ENCODE results near the gene LIMK2.

LIMK2 gene

GRCh38 chr22:31272522-31273446 is 60.7 kb downstream of the LIMK2 start:
- DNase-seq (ENCODE audit: low read depth in 3 of 3), result no peak

GRCh38 chr22:31274017-31274416 is 61.9 kb downstream of the LIMK2 start:
- DNase-seq (ENCODE audit: low read depth in 3 of 3), result no peak

- DNase-seq (ENCODE audit: low read depth in 3 of 3), result no peak
Measured at GRCh38 chr22:31275018-31275417, 62.9 kb downstream of the LIMK2 start.

GRCh38 chr22:31275576-31275975 is 63.5 kb downstream of the LIMK2 start:
- DNase-seq (ENCODE audit: low read depth in 3 of 3), result no peak

GRCh38 chr22:31276426-31277167 is 64.5 kb downstream of the LIMK2 start:
- no peak for DNase-seq (ENCODE audit: low read depth in 3 of 3)

- no peak for DNase-seq (ENCODE audit: low read depth in 3 of 3)
Measured at GRCh38 chr22:31277741-31278140, 65.6 kb downstream of the LIMK2 start.

- DNase-seq (ENCODE audit: low read depth in 3 of 3), result no peak
Measured at GRCh38 chr22:31278151-31278621, 66.1 kb downstream of the LIMK2 start.

GRCh38 chr22:31278626-31279326 is 66.7 kb downstream of the LIMK2 start:
- no peak for DNase-seq (ENCODE audit: low read depth in 3 of 3)

GRCh38 chr22:31279327-31279669 is 67.2 kb downstream of the LIMK2 start:
- no peak for DNase-seq (ENCODE audit: low read depth in 3 of 3)

- no peak for DNase-seq (ENCODE audit: low read depth in 3 of 3)
Measured at GRCh38 chr22:31279821-31280505, 67.9 kb downstream of the LIMK2 start.

GRCh38 chr22:31281733-31282132 is 69.6 kb downstream of the LIMK2 start:
- DNase-seq (ENCODE audit: low read depth in 3 of 3), result no peak

GRCh38 chr22:31282748-31283468 is 70.8 kb downstream of the LIMK2 start:
- DNase-seq (ENCODE audit: low read depth in 3 of 3), result no peak

- DNase-seq (ENCODE audit: low read depth in 3 of 3), result no peak
Measured at GRCh38 chr22:31284281-31285155, 72.4 kb downstream of the LIMK2 start.

GRCh38 chr22:31286360-31287255 is 74.5 kb downstream of the LIMK2 start:
- peak in 2 of 3 experiments; percentile 39 to 63 for DNase-seq (ENCODE audit: low read depth in 3 of 3)

GRCh38 chr22:31287818-31288495 is 75.9 kb downstream of the LIMK2 start:
- DNase-seq (ENCODE audit: low read depth in 3 of 3), result no peak

- DNase-seq (ENCODE audit: low read depth in 3 of 3), result no peak
Measured at GRCh38 chr22:31288496-31289240, 76.6 kb downstream of the LIMK2 start.

- DNase-seq (ENCODE audit: low read depth in 3 of 3), result no peak
Measured at GRCh38 chr22:31289344-31289743, 77.2 kb downstream of the LIMK2 start.
